Measurements from ENCODE around the gene ST8SIA1. TPM values are rescaled to one million over a fixed set of nuclear protein-coding genes. Genes with fewer than 3 reads are reported as not detected.

ST8SIA1 gene
- total RNA-seq, 2 experiments from 2014 or later: 5.6 to 5.7 TPM

- no peaks in the 10 kb centered on the region for H3K36me3 ChIP-seq (ENCODE audit: insufficient read depth, low read length)
- H3K4me3 ChIP-seq (ENCODE audit: low read length): peak overlapping the region; percentile 9
- H3K27ac Mint-ChIP-seq: no peak overlapping the region
- H3K36me3 Mint-ChIP-seq (ENCODE audit: low read depth): no peaks in the 10 kb centered on the region
- H3K9me3 ChIP-seq (ENCODE audit: control insufficient read depth in 1 of 2, insufficient read depth in 1 of 2, low read length in 2 of 2): no peaks in the 10 kb centered on the region
- peak overlapping the region; percentile 8 for H3K4me3 Mint-ChIP-seq
- peaks cover 31% of the 10 kb centered on the region for H3K4me1 Mint-ChIP-seq (ENCODE audit: low read depth)
- CTCF ChIA-PET: interaction anchor here (0.6 kb wide), 1 partner anchor 50 kb away, joined by 3 read pairs; no protein-coding TSS in a partner anchor
- H3K4me1 ChIP-seq (ENCODE audit: insufficient read depth, low read length): peaks cover 12% of the 10 kb centered on the region
- H3K27ac ChIP-seq (ENCODE audit: low read depth in 1 of 2, low read length in 2 of 2): no peak overlapping the region
- POLR2A ChIA-PET: no interaction called here
- no peaks in the 10 kb centered on the region for H3K9me3 Mint-ChIP-seq
- intact Hi-C loops (cut with DNase I, micrococcal nuclease): no loop called here
- ATAC-seq (ENCODE audit: poor library complexity) (peak; percentile 37), DNase-seq (peak in 8 of 14 experiments; percentile 0 to 35 (median 15))
- no peak for TF ChIP-seq CTCF (IDR thresholded peaks at IDR 0.05)
- no peaks in the 10 kb centered on the region for H3K27me3 ChIP-seq (ENCODE audit: control insufficient read depth in 1 of 2, insufficient read depth in 2 of 2, low read length in 2 of 2)
- no peaks in the 10 kb centered on the region for H3K27me3 Mint-ChIP-seq
These were observed 46.5 kb downstream of the ST8SIA1 start for GRCh38 chr12:22287776-22288621.

DNA sequence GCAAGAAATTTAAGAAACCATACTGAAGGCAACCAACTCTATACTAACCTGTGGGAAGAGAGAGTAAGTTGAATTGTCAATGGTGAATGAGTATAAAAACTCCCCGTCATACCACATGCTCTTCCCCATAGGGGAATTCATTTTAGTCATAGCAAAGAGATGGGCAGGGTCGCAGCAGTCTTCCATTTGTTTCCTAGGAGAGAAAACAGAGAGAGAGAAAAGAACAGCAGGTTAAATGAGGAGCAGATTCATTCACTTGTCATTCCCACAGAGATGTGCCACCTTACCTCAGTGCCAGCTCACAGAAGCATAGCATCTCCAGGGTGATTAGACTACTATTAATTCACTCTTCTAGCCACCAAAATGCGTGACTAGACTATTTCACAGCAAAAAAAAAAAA lies 47.4 kb downstream of the ST8SIA1 start:
- Histone ChIP-seq H3K27me3 (ENCODE audit: control insufficient read depth in 1 of 2, insufficient read depth in 2 of 2, low read length in 2 of 2) (no peaks in the 10 kb centered on the region), H3K27ac (ENCODE audit: low read depth in 1 of 2, low read length in 2 of 2) (no peak overlapping the region), H3K36me3 (ENCODE audit: insufficient read depth, low read length) (peaks cover under 1% of the 10 kb centered on the region), H3K9me3 (ENCODE audit: control insufficient read depth in 1 of 2, insufficient read depth in 1 of 2, low read length in 2 of 2) (no peaks in the 10 kb centered on the region), H3K4me1 (ENCODE audit: insufficient read depth, low read length) (peaks cover 12% of the 10 kb centered on the region), H3K4me3 (ENCODE audit: low read length) (no peak overlapping the region)
- Mint-ChIP-seq H3K27ac (no peak overlapping the region), H3K36me3 (ENCODE audit: low read depth) (no peaks in the 10 kb centered on the region), H3K4me1 (ENCODE audit: low read depth) (peaks cover 31% of the 10 kb centered on the region), H3K27me3 (no peaks in the 10 kb centered on the region), H3K9me3 (no peaks in the 10 kb centered on the region), H3K4me3 (no peak overlapping the region)
- ChIA-PET POLR2A (no interaction called here), CTCF (no interaction called here)
- no peak for ATAC-seq (ENCODE audit: poor library complexity)
- no peak for DNase-seq
- no peak for TF ChIP-seq CTCF (IDR thresholded peaks at IDR 0.05)
- intact Hi-C loops (cut with DNase I, micrococcal nuclease): no loop called here

DNA sequence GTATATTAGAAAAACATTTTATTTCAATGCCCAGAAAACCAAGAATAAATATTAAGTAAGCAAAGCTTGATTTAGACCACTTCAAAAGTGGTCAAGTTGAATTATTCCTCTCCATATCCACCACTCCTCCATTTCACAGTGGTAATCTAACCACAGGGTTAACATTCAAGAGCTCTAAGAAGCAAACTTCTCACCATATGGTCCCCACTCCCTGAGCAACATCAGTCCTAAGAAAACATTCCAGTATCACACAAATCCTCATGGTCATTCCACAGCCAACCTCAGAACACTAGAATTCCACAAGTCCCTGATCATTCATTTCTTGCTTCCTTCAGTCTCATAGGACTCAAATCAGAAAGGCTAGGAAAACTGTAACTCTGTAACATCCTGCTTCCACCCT lies 47.9 kb downstream of the ST8SIA1 start:
- ChIA-PET POLR2A (no interaction called here), CTCF (no interaction called here)
- Mint-ChIP-seq H3K9me3 (no peaks in the 10 kb centered on the region), H3K4me1 (ENCODE audit: low read depth) (peaks cover 31% of the 10 kb centered on the region), H3K36me3 (ENCODE audit: low read depth) (no peaks in the 10 kb centered on the region), H3K27ac (no peak overlapping the region), H3K27me3 (no peaks in the 10 kb centered on the region), H3K4me3 (no peak overlapping the region)
- intact Hi-C loops (cut with DNase I, micrococcal nuclease): no loop called here
- Histone ChIP-seq H3K36me3 (ENCODE audit: insufficient read depth, low read length) (peaks cover 2% of the 10 kb centered on the region), H3K27me3 (ENCODE audit: control insufficient read depth in 1 of 2, insufficient read depth in 2 of 2, low read length in 2 of 2) (no peaks in the 10 kb centered on the region), H3K4me1 (ENCODE audit: insufficient read depth, low read length) (peaks cover 12% of the 10 kb centered on the region), H3K4me3 (ENCODE audit: low read length) (no peak overlapping the region), H3K27ac (ENCODE audit: low read depth in 1 of 2, low read length in 2 of 2) (no peak overlapping the region), H3K9me3 (ENCODE audit: control insufficient read depth in 1 of 2, insufficient read depth in 1 of 2, low read length in 2 of 2) (no peaks in the 10 kb centered on the region)
- no peak for ATAC-seq (ENCODE audit: poor library complexity)
- no peak for TF ChIP-seq CTCF (IDR thresholded peaks at IDR 0.05)
- DNase-seq: no peak
